CD14-positive monocyte (primary cell): ENCODE data around the gene CRYBG3. TPM values are rescaled to one million over a fixed set of nuclear protein-coding genes. Genes with fewer than 3 reads are reported as not detected.

Experiments
- DNase-seq, 3 donors: peaks; one replicate each; pipeline ENCODE4 v3.0.0-alpha.2; 2011 to 2022
- H2AFZ ChIP-seq: 2 replicates; pipeline ENCODE4 v1.6.0; 2012; ENCODE audit warnings: mild to moderate bottlenecking, low read depth, low read length, inconsistent platforms; ENCODE audit not compliant: insufficient read depth, poor library complexity, severe bottlenecking
- H3K27ac ChIP-seq, 2 donors: 1 replicate in 1 of 2; 2 replicates in 1 of 2; pipeline ENCODE4 v1.5.1; 2012 to 2013; ENCODE audit warnings: low read length in 2 of 2, control low read depth in 1 of 2, inconsistent platforms in 1 of 2, low read depth in 1 of 2, mild to moderate bottlenecking in 1 of 2
- H3K27me3 ChIP-seq, 2 donors: one replicate each; pipeline versions ENCODE4 v1.6.0 to v1.6.1; 2011 to 2013; ENCODE audit warnings: low read length in 2 of 2; ENCODE audit not compliant: control insufficient read depth in 2 of 2, insufficient read depth in 2 of 2
- H3K36me3 ChIP-seq, 2 donors: replicated peaks in 1 of 2; 1 replicate in 1 of 2; 2 replicates in 1 of 2; pipeline versions ENCODE4 v1.5.1 to v1.6.1; 2012 to 2013; ENCODE audit warnings: low read length in 2 of 2, control low read depth in 1 of 2, inconsistent platforms in 1 of 2, mild to moderate bottlenecking in 1 of 2; ENCODE audit not compliant: insufficient read depth in 2 of 2, control insufficient read depth in 1 of 2
- H3K4me1 ChIP-seq, 2 donors: 1 replicate in 1 of 2; 2 replicates in 1 of 2; pipeline versions ENCODE4 v1.5.1 to v1.6.1; 2012 to 2013; ENCODE audit warnings: low read length in 2 of 2, control low read depth in 1 of 2, inconsistent platforms in 1 of 2, mild to moderate bottlenecking in 1 of 2, moderate library complexity in 1 of 2; ENCODE audit not compliant: insufficient read depth in 2 of 2, control insufficient read depth in 1 of 2
- H3K4me2 ChIP-seq: replicated peaks from 2 replicates; pipeline ENCODE3; 2012; ENCODE audit warnings: low read length, moderate library complexity, mild to moderate bottlenecking; ENCODE audit not compliant: poor library complexity, severe bottlenecking; ENCODE audit errors: extremely low read depth
- H3K4me3 ChIP-seq, 3 experiments: fragments of 200-600 bp in 1 of 3; sonication (generic) in 1 of 3; replicated peaks in 1 of 3; 1 replicate in 2 of 3; 2 replicates in 1 of 3; pipeline ENCODE4 v1.5.1; 2011 to 2013; ENCODE audit warnings: low read length in 3 of 3, mild to moderate bottlenecking in 3 of 3, control low read depth in 2 of 3, low read depth in 2 of 3, inconsistent platforms in 1 of 3, moderate library complexity in 1 of 3
- H3K79me2 ChIP-seq: 2 replicates; pipeline ENCODE4 v1.6.0; 2012; ENCODE audit warnings: mild to moderate bottlenecking, control low read depth, inconsistent platforms, low read length, moderate library complexity; ENCODE audit not compliant: insufficient read depth
- H3K9ac ChIP-seq: 2 replicates; pipeline ENCODE4 v1.6.0; 2017; ENCODE audit warnings: low read length, mild to moderate bottlenecking; ENCODE audit not compliant: insufficient read depth, poor library complexity, severe bottlenecking
- H3K9me3 ChIP-seq, 2 donors: replicated peaks in 1 of 2; 1 replicate in 1 of 2; 2 replicates in 1 of 2; pipeline versions ENCODE4 v1.5.1 to v1.6.1; 2012 to 2013; ENCODE audit warnings: low read length in 2 of 2, control low read depth in 1 of 2; ENCODE audit not compliant: control insufficient read depth in 1 of 2, insufficient read depth in 1 of 2
- H4K20me1 ChIP-seq: 2 replicates; pipeline ENCODE4 v1.6.0; 2012; ENCODE audit warnings: mild to moderate bottlenecking, low read length, control low read depth, moderate library complexity; ENCODE audit not compliant: insufficient read depth
- H3K27ac Mint-ChIP-seq, 7 donors: one replicate each; pipeline ENCODE4 v1.8.0; 2020; ENCODE audit warnings: mild to moderate bottlenecking in 7 of 7, mixed read lengths in 7 of 7, moderate library complexity in 6 of 7, inconsistent platforms in 2 of 7
- H3K27me3 Mint-ChIP-seq, 3 donors: one replicate each; pipeline ENCODE4 v1.8.0; 2021 to 2022; ENCODE audit warnings: low read depth in 3 of 3, mild to moderate bottlenecking in 3 of 3, mixed read lengths in 3 of 3, moderate library complexity in 3 of 3, inconsistent platforms in 1 of 3
- H3K36me3 Mint-ChIP-seq, 2 donors: one replicate each; pipeline ENCODE4 v1.8.0; 2020; ENCODE audit warnings: mixed read lengths in 2 of 2, inconsistent platforms in 1 of 2, mild to moderate bottlenecking in 1 of 2
- H3K4me1 Mint-ChIP-seq: one replicate; pipeline ENCODE4 v1.8.0; 2020; ENCODE audit warnings: mild to moderate bottlenecking, mixed read lengths
- H3K4me3 Mint-ChIP-seq, 2 donors: one replicate each; pipeline ENCODE4 v1.8.0; 2020; ENCODE audit warnings: mild to moderate bottlenecking in 2 of 2, mixed read lengths in 2 of 2, moderate library complexity in 1 of 2
- H3K9me3 Mint-ChIP-seq, 7 donors: one replicate each; pipeline ENCODE4 v1.8.0; 2020 to 2022; ENCODE audit warnings: mixed read lengths in 7 of 7, mild to moderate bottlenecking in 6 of 7, moderate library complexity in 6 of 7, inconsistent platforms in 2 of 7
- CTCF ChIP-seq: fragments of 200-600 bp; IDR thresholded peaks from one replicate; pipeline ENCODE4 v1.8.0; 2022; ENCODE audit warnings: antibody characterized with exemption, mild to moderate bottlenecking
- WGBS: methylation state at CpG from one replicate; pipeline ENCODE4 v1.1.5; 2013; ENCODE audit warnings: missing lambda C conversion rate; ENCODE audit not compliant: insufficient coverage; 5-methylcytosine and 5-hydroxymethylcytosine counted together
- intact Hi-C, 2 donors: fragments of 100-400 bp; cut with micrococcal nuclease; formaldehyde crosslinking; loops; one replicate each; pipeline versions ENCODE4 v1.15.0 to v1.15.1; 2023
- polyA plus RNA-seq, 3 donors: library from polyadenylated mRNA; depleted of rRNA in 1 of 3; unstranded in 2 of 3; stranded (reverse) in 1 of 3; fragments of 300-500 nt in 2 of 3; fragments of >200 nt in 1 of 3; fragmentation: Illumina TruSeq in 2 of 3; gene quantifications; 1 replicate in 2 of 3; 2 replicates in 1 of 3; pipeline ENCODE4 v1.2.3, GENCODE V29; 2012 to 2021

Gene CRYBG3
- polyA plus RNA-seq, 3 donors: 2.3 to 6.8 (median 5.3) TPM

DNA sequence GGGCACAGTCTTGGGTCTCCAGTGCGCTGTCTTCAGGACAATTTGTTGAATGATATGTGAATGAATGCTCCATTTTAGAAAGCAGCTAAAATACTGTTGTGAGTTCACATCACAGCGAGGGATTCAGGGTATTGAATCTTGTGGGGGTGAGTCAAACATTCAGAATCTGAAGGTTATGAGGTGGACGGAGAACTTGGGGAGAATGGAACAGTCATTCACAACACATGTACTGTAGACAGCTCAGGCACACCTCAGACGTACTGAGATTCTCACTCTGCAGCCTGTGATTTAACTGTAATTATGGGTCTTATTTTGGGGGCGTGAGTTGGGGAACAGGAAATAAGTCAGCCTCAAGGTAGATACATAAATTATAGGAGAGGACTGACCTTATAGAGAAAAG is 13.9 kb downstream of the CRYBG3 start:
- intact Hi-C loops: no loop called here
- no peak overlapping the region for H3K4me3 ChIP-seq
- H3K27ac ChIP-seq: no peak overlapping the region
- H3K9ac ChIP-seq: no peak overlapping the region
- Mint-ChIP-seq H3K4me1 (peaks cover 5% of the 10 kb centered on the region), H3K27ac (no peak overlapping the region), H3K36me3 (peaks cover 7 to 11% of the 10 kb centered on the region in 2 donors), H3K4me3 (no peak overlapping the region), H3K9me3 (peaks cover 0 to 6% (median 2%) of the 10 kb centered on the region in 7 donors), H3K27me3 (peaks cover 0 to 2% (median 0%) of the 10 kb centered on the region in 3 donors)
- H3K36me3 ChIP-seq: no peaks in the 10 kb centered on the region
- 93% methylated on average over 2 of the region's 5 CpGs for WGBS
- H4K20me1 ChIP-seq: peaks cover 64% of the 10 kb centered on the region
- DNase-seq: no peak
- TF ChIP-seq CTCF: no peak
- H3K4me2 ChIP-seq: no peak overlapping the region
- no peaks in the 10 kb centered on the region for H3K9me3 ChIP-seq
- H2AFZ ChIP-seq: no peak overlapping the region
- no peaks in the 10 kb centered on the region for H3K27me3 ChIP-seq
- H3K4me1 ChIP-seq: no peaks in the 10 kb centered on the region
- H3K79me2 ChIP-seq: peaks cover 9% of the 10 kb centered on the region

- Mint-ChIP-seq H3K4me1 (peaks cover 8% of the 10 kb centered on the region), H3K36me3 (peaks cover 6% of the 10 kb centered on the region in 2 donors), H3K27me3 (peaks cover 0 to 2% (median 0%) of the 10 kb centered on the region in 3 donors), H3K27ac (no peak overlapping the region), H3K4me3 (no peak overlapping the region), H3K9me3 (no peaks in the 10 kb centered on the region)
- Histone ChIP-seq H3K36me3 (no peaks in the 10 kb centered on the region), H3K27ac (no peak overlapping the region), H3K9me3 (no peaks in the 10 kb centered on the region), H3K79me2 (peaks cover 11% of the 10 kb centered on the region), H4K20me1 (peaks cover 77% of the 10 kb centered on the region), H3K4me3 (no peak overlapping the region), H3K9ac (no peak overlapping the region), H3K4me1 (no peaks in the 10 kb centered on the region), H2AFZ (no peak overlapping the region), H3K27me3 (no peaks in the 10 kb centered on the region), H3K4me2 (no peak overlapping the region)
- WGBS: 83% methylated on average over 1 of the region's 3 CpGs
- intact Hi-C loops: no loop called here
- no peak for TF ChIP-seq CTCF
- no peak for DNase-seq
Measured at GRCh38 chr3:97838393-97838792, 16.6 kb downstream of the CRYBG3 start.
